WTC11 (cell line): ENCODE data around the gene CRB1. TPM values are rescaled to one million over a fixed set of nuclear protein-coding genes. Genes with fewer than 3 reads are reported as not detected.
A peak's percentile ranks its signal among the peaks of the same experiment; 100 is the strongest.

Experiments used
- ATAC-seq: fragments of 200-7000 bp; cut with Tn5 transposase; 2 replicates; pipeline ENCODE4 v1.10.0; 2021; ENCODE audit warnings: mild to moderate bottlenecking, moderate library complexity
- CTCF ChIA-PET: fragments of 300-600 bp; sonication (Branson Sonifier 250); formaldehyde crosslinking; loops from one replicate; lab custom pipeline; 2021; ENCODE audit warnings: antibody characterized with exemption; lab: Charles Lee
- POLR2A ChIA-PET: fragments of 350-600 bp; sonication (Branson Sonifier 250); formaldehyde crosslinking; loops from one replicate; lab custom pipeline; 2021; ENCODE audit warnings: antibody characterized with exemption; lab: Charles Lee
- DNase-seq: peaks from one replicate; pipeline ENCODE4 v3.0.0; 2021; ENCODE audit warnings: low spot score
- H3K27ac Mint-ChIP-seq: 2 replicates; pipeline ENCODE4 v1.8.0; 2021; ENCODE audit warnings: mixed read lengths
- H3K27me3 Mint-ChIP-seq: 2 replicates; pipeline ENCODE4 v1.8.0; 2021; ENCODE audit warnings: low read depth, mild to moderate bottlenecking, moderate library complexity, mixed read lengths
- H3K36me3 Mint-ChIP-seq: 2 replicates; pipeline ENCODE4 v1.8.0; 2021; ENCODE audit warnings: mixed read lengths
- H3K4me1 Mint-ChIP-seq: 2 replicates; pipeline ENCODE4 v1.8.0; 2022; ENCODE audit warnings: mixed read lengths
- H3K4me3 Mint-ChIP-seq: 2 replicates; pipeline ENCODE4 v1.8.0; 2021; ENCODE audit warnings: mild to moderate bottlenecking, moderate library complexity, mixed read lengths
- H3K9me3 Mint-ChIP-seq: 2 replicates; pipeline ENCODE4 v1.8.0; 2021; ENCODE audit warnings: mixed read lengths
- ELF4 ChIP-seq: sonication (generic); formaldehyde crosslinking; IDR thresholded peaks from 2 replicates; pipeline ENCODE4 v1.8.1; 2022; ENCODE audit warnings: low read depth, mild to moderate bottlenecking, moderate library complexity, missing genetic modification reagents
- KAT7 ChIP-seq: sonication (generic); formaldehyde crosslinking; IDR thresholded peaks from 2 replicates; pipeline ENCODE4 v1.8.1; 2023; ENCODE audit warnings: missing genetic modification reagents, mild to moderate bottlenecking, borderline replicate concordance
- MXD4 ChIP-seq: fragments of 250-450 bp; sonication (Bioruptor Pico); IDR thresholded peaks from 2 replicates; pipeline ENCODE4 v1.8.0; 2021; ENCODE audit warnings: mild to moderate bottlenecking, moderate library complexity, borderline replicate concordance
- NR1H2 ChIP-seq: sonication (generic); formaldehyde crosslinking; IDR thresholded peaks from 2 replicates; pipeline ENCODE4 v1.9.0; 2021; ENCODE audit warnings: mild to moderate bottlenecking, moderate library complexity, missing genetic modification reagents
- NR2C2 ChIP-seq: sonication (generic); formaldehyde crosslinking; IDR thresholded peaks from 2 replicates; pipeline ENCODE4 v1.8.0; 2022; ENCODE audit warnings: mild to moderate bottlenecking, missing genetic modification reagents
- OVOL2 ChIP-seq: fragments of 250-450 bp; sonication (Bioruptor Pico); IDR thresholded peaks from 2 replicates; pipeline ENCODE4 v1.9.0; 2021; ENCODE audit warnings: mild to moderate bottlenecking, borderline replicate concordance
- total RNA-seq: library from RNA; stranded (reverse); gene quantifications from 3 replicates; pipeline ENCODE4 v1.2.3, GENCODE V29; 2021
- TF ChIP-seq, protein P1 (sequence below): fragments of 250-450 bp; sonication (Bioruptor Pico); IDR thresholded peaks from 2 replicates; pipeline ENCODE4 v1.9.0; 2021; ENCODE audit warnings: moderate library complexity, mild to moderate bottlenecking, inconsistent platforms, borderline replicate concordance
- TF ChIP-seq, protein P2 (sequence below): sonication (generic); formaldehyde crosslinking; IDR thresholded peaks from 2 replicates; pipeline ENCODE4 v1.8.0; 2022; ENCODE audit warnings: mild to moderate bottlenecking, missing genetic modification reagents
- TF ChIP-seq, protein P3 (sequence below): fragments of 250-450 bp; sonication (Bioruptor Pico); IDR thresholded peaks from 2 replicates; pipeline ENCODE4 v1.9.0; 2021; ENCODE audit warnings: mild to moderate bottlenecking
- TF ChIP-seq, protein P4 (sequence below): sonication (generic); formaldehyde crosslinking; IDR thresholded peaks from 2 replicates; pipeline ENCODE4 v1.8.1; 2022; ENCODE audit warnings: mild to moderate bottlenecking, missing genetic modification reagents, moderate library complexity, borderline replicate concordance

CRB1 gene
- total RNA-seq, 1 experiment from 2014 or later: 0.11 TPM

DNA sequence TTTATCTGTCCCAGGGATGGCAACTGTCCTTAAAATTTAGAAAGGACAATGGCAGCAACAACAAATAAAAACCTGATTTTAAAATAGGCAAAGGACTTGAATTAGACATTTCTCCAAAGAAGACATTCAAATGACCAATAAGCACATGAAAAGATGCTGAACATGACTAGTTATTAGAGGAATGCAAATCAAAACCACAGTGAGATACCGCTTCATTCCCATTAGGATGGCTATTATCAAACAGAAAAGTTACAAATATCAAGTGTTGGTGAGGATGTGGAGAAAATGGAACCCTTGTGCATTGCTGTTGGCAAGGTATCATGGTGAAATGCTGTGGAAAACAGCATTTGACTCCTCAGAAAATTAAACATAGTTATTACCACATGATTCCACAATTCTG is 120.7 kb downstream of the CRB1 start:
- H3K27me3 Mint-ChIP-seq: no peaks in the 10 kb centered on the region
- no peaks in the 10 kb centered on the region for H3K36me3 Mint-ChIP-seq
- ATAC-seq (no peak), DNase-seq (no peak)
- TF ChIP-seq NR2C2 (CRISPR knock-in tag) (no peak), MXD4 (CRISPR knock-in tag) (no peak)
- TF ChIP-seq, protein P1, sequence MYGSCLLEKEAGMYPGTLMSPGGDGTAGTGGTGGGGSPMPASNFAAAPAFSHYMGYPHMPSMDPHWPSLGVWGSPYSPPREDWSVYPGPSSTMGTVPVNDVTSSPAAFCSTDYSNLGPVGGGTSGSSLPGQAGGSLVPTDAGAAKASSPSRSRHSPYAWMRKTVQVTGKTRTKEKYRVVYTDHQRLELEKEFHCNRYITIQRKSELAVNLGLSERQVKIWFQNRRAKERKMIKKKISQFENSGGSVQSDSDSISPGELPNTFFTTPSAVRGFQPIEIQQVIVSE (CRISPR knock-in tag): no peak
- ChIA-PET CTCF (no interaction called here), POLR2A (no interaction called here)
- H3K9me3 Mint-ChIP-seq: no peaks in the 10 kb centered on the region
- H3K4me3 Mint-ChIP-seq: no peak overlapping the region
- peaks cover 15% of the 10 kb centered on the region for H3K4me1 Mint-ChIP-seq
- no peak overlapping the region for H3K27ac Mint-ChIP-seq

DNA sequence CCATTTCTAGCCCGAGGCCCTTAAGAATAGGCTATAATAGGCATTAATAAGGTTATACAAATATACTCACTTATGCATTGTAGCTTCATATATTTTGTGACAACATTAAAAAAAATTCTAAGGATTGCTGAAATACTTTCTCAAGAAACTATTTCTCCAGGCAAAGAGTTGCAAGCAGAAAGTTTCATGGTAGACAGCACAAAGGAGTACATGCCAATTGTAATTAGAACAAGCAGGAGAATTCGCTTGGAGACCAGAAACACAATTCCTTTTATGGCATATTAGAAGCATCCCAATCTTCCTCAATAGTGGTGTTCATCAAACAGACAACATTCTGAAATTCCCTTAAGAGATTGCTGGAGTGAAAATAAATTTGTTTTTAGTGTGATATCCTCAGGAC is 122.8 kb downstream of the CRB1 start:
- DNase-seq: no peak
- Mint-ChIP-seq H3K27ac (no peak overlapping the region), H3K36me3 (no peaks in the 10 kb centered on the region), H3K4me3 (no peak overlapping the region), H3K4me1 (peaks cover 12% of the 10 kb centered on the region), H3K9me3 (no peaks in the 10 kb centered on the region), H3K27me3 (no peaks in the 10 kb centered on the region)
- no peak for TF ChIP-seq OVOL2 (CRISPR knock-in tag)
- TF ChIP-seq, protein P2, sequence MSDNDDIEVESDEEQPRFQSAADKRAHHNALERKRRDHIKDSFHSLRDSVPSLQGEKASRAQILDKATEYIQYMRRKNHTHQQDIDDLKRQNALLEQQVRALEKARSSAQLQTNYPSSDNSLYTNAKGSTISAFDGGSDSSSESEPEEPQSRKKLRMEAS (CRISPR knock-in tag): no peak
- TF ChIP-seq KAT7 (CRISPR knock-in tag): no peak
- TF ChIP-seq, protein P3, sequence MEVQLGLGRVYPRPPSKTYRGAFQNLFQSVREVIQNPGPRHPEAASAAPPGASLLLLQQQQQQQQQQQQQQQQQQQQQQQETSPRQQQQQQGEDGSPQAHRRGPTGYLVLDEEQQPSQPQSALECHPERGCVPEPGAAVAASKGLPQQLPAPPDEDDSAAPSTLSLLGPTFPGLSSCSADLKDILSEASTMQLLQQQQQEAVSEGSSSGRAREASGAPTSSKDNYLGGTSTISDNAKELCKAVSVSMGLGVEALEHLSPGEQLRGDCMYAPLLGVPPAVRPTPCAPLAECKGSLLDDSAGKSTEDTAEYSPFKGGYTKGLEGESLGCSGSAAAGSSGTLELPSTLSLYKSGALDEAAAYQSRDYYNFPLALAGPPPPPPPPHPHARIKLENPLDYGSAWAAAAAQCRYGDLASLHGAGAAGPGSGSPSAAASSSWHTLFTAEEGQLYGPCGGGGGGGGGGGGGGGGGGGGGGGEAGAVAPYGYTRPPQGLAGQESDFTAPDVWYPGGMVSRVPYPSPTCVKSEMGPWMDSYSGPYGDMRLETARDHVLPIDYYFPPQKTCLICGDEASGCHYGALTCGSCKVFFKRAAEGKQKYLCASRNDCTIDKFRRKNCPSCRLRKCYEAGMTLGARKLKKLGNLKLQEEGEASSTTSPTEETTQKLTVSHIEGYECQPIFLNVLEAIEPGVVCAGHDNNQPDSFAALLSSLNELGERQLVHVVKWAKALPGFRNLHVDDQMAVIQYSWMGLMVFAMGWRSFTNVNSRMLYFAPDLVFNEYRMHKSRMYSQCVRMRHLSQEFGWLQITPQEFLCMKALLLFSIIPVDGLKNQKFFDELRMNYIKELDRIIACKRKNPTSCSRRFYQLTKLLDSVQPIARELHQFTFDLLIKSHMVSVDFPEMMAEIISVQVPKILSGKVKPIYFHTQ (CRISPR knock-in tag): no peak
- ATAC-seq: no peak
- ChIA-PET CTCF (interaction anchor here (2.0 kb wide), 1 partner anchor 9 kb away, joined by 6 read pairs; no protein-coding TSS in a partner anchor), POLR2A (no interaction called here)

DNA sequence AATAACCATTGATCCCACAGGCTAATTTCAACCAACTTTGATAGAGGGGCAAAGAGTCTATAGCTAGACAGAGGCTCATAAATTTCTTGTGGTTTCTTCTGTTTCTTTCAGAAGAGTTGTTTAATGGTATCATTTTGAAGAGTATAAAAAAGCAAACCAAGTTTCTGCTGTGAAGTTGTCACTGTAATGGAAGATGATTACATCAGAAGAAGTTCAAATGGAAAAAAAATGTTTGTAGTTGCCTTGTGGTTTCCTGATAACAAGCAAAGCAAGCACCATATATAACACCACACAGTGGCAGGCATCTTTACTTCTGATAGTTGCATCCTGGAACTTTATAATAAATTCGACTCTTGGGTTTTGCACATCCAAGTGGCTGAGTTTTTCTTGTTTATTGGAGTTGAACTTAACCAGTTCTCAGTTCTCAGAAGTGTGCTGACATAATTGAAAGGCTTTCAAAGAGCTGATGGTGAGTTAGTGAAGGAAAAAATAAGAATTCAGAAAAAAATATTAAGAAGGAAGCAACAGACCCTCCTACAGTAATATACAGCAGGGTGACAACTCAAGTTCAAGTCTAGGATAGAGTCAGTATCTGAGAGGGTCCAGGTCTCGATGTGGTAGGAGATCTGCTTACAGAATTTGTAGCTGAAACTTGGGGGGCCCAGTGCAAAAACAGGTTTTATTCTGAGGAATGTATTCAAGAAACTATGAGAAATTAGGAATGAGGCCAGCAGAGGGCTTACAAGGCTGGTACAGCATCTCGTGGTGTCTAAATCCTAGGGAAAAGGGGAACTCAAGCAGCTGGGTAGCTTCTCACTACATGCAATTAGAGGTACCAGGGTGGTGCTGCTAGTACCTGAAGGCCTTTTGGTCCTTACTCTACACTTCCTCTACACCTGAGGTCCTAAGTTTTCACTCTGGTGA is 123.5 kb downstream of the CRB1 start:
- ATAC-seq: peak; percentile 80
- Mint-ChIP-seq H3K36me3 (no peaks in the 10 kb centered on the region), H3K27ac (no peak overlapping the region), H3K9me3 (no peaks in the 10 kb centered on the region), H3K4me1 (peaks cover 12% of the 10 kb centered on the region), H3K4me3 (no peak overlapping the region), H3K27me3 (no peaks in the 10 kb centered on the region)
- ChIA-PET CTCF (interaction anchor here (0.9 to 2.0 kb wide), 5 partner anchors 8 to 128 kb away, joined by 3 to 8 read pairs (median 5); no protein-coding TSS in a partner anchor), POLR2A (no interaction called here)
- TF ChIP-seq, protein P4, sequence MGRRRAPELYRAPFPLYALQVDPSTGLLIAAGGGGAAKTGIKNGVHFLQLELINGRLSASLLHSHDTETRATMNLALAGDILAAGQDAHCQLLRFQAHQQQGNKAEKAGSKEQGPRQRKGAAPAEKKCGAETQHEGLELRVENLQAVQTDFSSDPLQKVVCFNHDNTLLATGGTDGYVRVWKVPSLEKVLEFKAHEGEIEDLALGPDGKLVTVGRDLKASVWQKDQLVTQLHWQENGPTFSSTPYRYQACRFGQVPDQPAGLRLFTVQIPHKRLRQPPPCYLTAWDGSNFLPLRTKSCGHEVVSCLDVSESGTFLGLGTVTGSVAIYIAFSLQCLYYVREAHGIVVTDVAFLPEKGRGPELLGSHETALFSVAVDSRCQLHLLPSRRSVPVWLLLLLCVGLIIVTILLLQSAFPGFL (CRISPR knock-in tag): no peak
- no peak for DNase-seq

DNA sequence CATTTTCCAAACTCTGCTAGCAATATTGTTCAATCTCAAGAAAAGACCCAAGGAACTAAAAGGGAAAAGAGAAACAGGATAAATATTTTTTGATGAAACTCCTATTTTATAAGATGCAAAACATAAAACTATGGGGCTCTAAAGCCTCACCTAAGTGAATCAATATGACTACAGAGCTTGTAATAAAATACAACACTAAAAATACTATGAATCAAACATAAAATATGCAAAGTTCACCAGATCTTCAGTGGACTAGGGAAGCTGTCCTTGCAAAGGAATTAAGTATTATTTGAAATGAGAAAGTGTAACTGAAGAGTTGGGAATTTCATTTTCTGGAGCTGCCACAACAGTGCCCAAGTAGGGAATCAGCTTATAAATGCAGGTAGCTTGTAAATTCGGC is 124.5 kb downstream of the CRB1 start:
- Mint-ChIP-seq H3K4me1 (peaks cover 12% of the 10 kb centered on the region), H3K4me3 (no peak overlapping the region), H3K9me3 (no peaks in the 10 kb centered on the region), H3K27me3 (no peaks in the 10 kb centered on the region), H3K36me3 (no peaks in the 10 kb centered on the region), H3K27ac (no peak overlapping the region)
- no peak for ATAC-seq
- CTCF ChIA-PET: interaction anchor here (0.9 to 1.8 kb wide), 5 partner anchors 7 to 127 kb away, joined by 3 to 8 read pairs (median 4); no protein-coding TSS in a partner anchor
- TF ChIP-seq ELF4 (CRISPR knock-in tag) (no peak), NR1H2 (no peak)
- POLR2A ChIA-PET: no interaction called here
- no peak for DNase-seq
